Measurements from ENCODE around the gene ZBP1.
A peak's percentile ranks its signal among the peaks of the same experiment; 100 is the strongest.
"Not testable (repeated sequence)": the region's sequence is repeated elsewhere in the genome, so short reads cannot be mapped to it uniquely, and the experiment has no call there.

ZBP1 gene

GRCh38 chr20:57647006-57647932 lies 27.0 kb upstream of the ZBP1 start:
- no peak for DNase-seq (ENCODE audit: low read depth)

GRCh38 chr20:57638895-57639236 lies 18.6 kb upstream of the ZBP1 start:
- DNase-seq (ENCODE audit: low read depth) = no peak

- no peak for DNase-seq (ENCODE audit: low read depth)
Measured at GRCh38 chr20:57638173-57638894, 18.1 kb upstream of the ZBP1 start.

GRCh38 chr20:57633945-57634491 lies 13.8 kb upstream of the ZBP1 start:
- DNase-seq (ENCODE audit: low read depth) = no peak

- DNase-seq (ENCODE audit: low read depth) = no peak
Measured at GRCh38 chr20:57632286-57632685, 12.1 kb upstream of the ZBP1 start.

- DNase-seq (ENCODE audit: low read depth) = no peak
Measured at GRCh38 chr20:57630061-57630460, 9.8 kb upstream of the ZBP1 start.

- DNase-seq (ENCODE audit: low read depth) = not testable (repeated sequence)
Measured at GRCh38 chr20:57629491-57629901, 9.3 kb upstream of the ZBP1 start.

- DNase-seq (ENCODE audit: low read depth) = not testable (repeated sequence)
Measured at GRCh38 chr20:57628962-57629308, 8.7 kb upstream of the ZBP1 start.

GRCh38 chr20:57628047-57628961 lies 8.1 kb upstream of the ZBP1 start:
- peak; percentile 60 for DNase-seq (ENCODE audit: low read depth)

- DNase-seq (ENCODE audit: low read depth) = no peak
Measured at GRCh38 chr20:57627339-57627738, 7.1 kb upstream of the ZBP1 start.

- no peak for DNase-seq (ENCODE audit: low read depth)
Measured at GRCh38 chr20:57625978-57626377, 5.8 kb upstream of the ZBP1 start.

GRCh38 chr20:57625181-57625958 lies 5.1 kb upstream of the ZBP1 start:
- DNase-seq (ENCODE audit: low read depth) = no peak

GRCh38 chr20:57624124-57624523 lies 3.9 kb upstream of the ZBP1 start:
- no peak for DNase-seq (ENCODE audit: low read depth)

GRCh38 chr20:57622579-57623381 lies 2.6 kb upstream of the ZBP1 start:
- DNase-seq (ENCODE audit: low read depth) = peak; percentile 44

GRCh38 chr20:57622201-57622570 lies 2.0 kb upstream of the ZBP1 start:
- no peak for DNase-seq (ENCODE audit: low read depth)

- DNase-seq (ENCODE audit: low read depth) = no peak
Measured at GRCh38 chr20:57621421-57622200, 1.4 kb upstream of the ZBP1 start.

GRCh38 chr20:57620999-57621398 lies 773 bp upstream of the ZBP1 start:
- DNase-seq (ENCODE audit: low read depth) = no peak

GRCh38 chr20:57619051-57619831 lies 985 bp downstream of the ZBP1 start:
- peak; percentile 61 for DNase-seq (ENCODE audit: low read depth)

- no peak for DNase-seq (ENCODE audit: low read depth)
Measured at GRCh38 chr20:57618764-57619050, 1.5 kb downstream of the ZBP1 start.

All from T-helper 22 cell (primary cell).